SH-SY5Y (cell line): ENCODE results near the gene SH3GL3.

ENCODE experiments used
- GATA2 ChIP-seq: IDR thresholded peaks from 2 replicates; pipeline ENCODE4 v1.6.1; 2011; ENCODE audit warnings: mild to moderate bottlenecking, low read depth, low read length
- GATA3 ChIP-seq: IDR thresholded peaks from 2 replicates; pipeline ENCODE4 v1.6.1; 2011; ENCODE audit warnings: low read depth, mild to moderate bottlenecking, low read length, moderate library complexity

- TF ChIP-seq GATA2, result no peak
- no peak for TF ChIP-seq GATA3
Measured at GRCh38 chr15:83626171-83626802, 179.1 kb downstream of the SH3GL3 start.
